Activated CD8-positive, alpha-beta memory T cell treated with anti-CD3 and anti-CD28 coated beads, Interleukin-2, amount 50 U/mL, for 48 hours (primary cell): Measurements from ENCODE around the gene SCRT2.

Source experiments
- DNase-seq: peaks from one replicate; pipeline ENCODE4 v3.0.0-alpha.2; 2020

SCRT2 gene

DNA sequence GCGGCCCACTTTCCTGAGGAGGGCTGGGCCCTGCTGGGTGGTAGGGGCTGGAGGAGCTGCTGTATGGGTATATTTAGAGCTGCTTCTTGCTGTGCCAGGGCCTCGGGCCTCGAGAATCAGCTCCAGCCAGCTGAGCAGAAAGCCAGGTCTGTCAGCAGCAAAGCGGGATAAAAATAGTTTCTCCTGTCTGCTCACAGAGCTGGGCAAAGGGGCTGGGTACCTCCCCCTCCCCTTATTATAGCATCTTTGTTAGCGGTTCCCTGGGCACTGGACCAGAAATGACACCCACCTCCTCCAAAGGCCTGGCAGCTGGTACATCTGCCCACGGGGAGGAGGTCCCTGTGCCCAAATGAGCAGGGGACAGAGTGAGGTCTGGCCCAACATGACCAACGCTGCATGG lies 6.0 kb downstream of the SCRT2 start:
- DNase-seq: no peak

DNA sequence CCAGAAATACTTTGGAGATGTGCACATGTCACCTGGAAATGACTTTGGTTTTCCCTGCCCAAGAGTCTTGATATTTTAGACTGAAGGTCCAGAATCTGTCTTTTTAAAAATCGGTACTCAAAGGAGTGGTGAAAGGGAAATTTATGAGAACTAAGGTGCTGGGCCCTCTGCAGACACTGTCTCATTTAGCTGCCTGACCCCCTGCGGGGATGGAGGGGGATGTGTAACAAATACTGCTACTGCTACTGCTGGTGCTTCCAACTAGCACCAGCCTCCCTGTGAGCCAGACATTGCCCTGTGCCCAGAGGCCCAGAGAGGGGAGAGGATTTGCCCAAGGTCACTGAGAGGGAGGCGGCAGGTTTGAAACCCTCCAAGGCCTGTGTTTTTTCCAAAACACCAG lies 7.0 kb downstream of the SCRT2 start:
- DNase-seq: no peak

DNA sequence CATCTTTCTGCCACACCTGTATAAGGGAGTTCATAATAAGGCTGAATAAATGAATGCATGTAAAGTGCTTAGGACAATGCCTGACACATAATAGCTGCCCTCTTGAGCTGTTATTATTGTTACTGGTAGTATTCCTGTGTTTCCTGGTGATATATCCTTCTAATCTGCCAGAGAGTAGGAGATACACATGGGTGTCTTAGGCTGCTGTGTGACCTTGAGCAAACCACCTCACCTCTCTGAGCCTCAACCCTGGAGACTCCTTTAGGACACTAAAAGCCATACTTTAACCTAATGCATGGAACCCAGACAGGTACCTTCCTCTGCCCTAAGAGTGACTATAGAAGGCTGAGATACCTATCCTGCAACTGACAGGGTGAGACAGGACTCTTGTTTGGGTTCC lies 7.6 kb downstream of the SCRT2 start:
- no peak for DNase-seq

DNA sequence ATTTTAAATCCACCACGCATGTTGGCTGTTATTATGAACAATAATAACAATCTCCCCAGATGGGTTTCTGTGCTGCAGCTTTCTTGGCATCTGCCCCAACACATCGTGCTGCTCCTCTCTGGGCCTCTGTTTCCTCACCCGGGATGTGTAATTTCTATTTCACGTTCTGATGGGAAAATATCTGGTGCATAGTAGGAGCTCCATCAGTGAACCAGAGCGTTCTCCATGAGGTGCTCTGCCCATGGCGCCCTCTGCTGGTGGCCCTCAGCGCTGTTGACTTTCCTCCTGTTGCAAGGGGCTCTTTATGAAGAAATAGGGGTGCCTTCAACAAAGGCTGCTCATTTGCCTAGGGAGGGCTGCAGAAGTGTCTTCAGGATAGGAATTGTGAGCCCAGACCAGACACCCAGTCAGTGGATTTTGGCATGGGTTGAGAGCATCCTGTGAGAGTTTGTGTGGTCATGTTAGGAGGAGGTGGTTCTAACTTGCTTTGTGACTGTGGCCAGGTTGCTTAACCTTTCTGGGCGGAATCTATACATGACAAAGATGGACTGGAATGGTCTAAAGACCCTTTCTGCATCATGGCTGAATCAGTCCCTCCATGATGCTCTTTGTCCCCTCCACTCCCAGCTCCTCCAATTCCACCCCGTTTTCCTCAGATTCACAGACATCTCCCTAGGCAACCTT lies 8.1 kb downstream of the SCRT2 start:
- peak; percentile 90 for DNase-seq

DNA sequence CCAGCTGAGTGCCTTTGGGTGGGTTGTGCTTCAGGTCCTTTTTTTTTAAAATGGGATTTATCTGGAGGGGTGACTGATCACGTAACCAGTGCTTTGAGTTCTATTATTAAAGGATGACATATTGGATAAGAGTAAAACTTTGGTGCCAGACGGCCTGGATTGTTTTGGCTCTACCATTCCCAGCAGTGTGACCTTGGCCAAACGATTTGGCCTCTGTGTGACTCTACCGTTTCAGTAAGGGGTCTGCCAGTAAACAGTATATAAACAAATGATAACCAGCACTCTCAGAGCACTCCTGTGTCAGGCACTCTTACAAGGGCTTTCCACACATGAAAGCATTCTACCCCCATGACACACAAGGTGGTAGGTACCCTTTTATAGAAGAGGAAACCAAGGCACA lies 8.7 kb downstream of the SCRT2 start:
- no peak for DNase-seq

DNA sequence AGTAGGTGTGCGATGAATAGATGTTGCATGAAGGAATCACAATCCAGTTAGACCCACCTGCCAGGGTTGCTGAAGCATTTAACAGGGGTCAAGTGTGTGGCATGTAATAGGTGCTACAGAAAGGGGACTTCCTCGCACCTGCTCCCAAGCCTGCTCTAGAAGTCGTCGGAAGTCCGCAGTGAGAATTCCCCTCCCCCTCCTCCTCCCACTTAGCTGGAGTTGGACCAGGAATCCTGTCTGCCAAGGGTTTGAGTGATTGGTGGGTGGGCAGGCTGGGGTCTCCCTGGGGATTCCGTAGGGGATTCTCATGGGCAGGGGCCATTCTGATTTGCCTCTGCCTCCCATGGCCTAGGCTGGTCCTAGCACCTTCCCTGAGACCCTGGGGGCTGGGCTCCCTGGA lies 10.3 kb downstream of the SCRT2 start:
- DNase-seq: no peak

DNA sequence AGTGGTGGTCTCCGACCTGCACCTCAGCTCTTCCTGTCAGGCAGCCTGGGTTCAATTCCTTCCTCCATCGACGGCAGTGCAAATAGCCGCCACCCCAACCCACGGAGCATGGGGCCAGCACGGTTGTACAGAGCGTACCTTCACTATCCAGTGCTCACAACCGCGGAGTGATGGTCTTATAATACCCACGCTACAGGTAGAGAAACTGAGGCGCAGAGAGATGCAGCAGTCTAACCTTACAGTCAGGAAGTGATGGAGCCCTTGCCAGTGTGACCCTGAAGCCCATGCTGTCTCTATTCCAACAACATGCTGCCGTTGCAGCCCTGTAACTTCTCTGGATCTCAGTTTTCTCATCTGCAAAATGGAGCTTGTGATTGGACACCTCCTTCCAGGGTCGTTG lies 11.0 kb downstream of the SCRT2 start:
- DNase-seq: no peak

DNA sequence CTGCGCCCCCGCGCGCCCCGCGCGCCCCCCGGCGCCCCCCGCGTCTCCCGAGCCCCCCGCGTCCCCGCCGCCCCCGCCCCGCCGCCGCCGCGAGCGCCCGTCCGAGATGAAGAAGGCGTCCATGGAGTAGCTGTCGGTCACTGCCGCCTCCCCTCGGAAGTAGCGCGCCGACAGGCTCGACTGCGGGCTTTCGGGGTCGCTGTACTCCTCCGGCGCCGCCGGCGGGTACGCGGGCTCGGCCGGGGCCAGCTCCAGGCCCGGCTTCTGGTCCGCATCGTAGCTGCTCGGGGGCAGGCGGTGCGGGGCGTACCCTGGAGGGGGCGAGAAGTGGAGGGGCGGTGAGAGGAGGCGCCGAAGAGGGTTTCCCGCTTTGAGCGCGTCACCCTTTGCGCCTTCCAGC lies 11.5 kb downstream of the SCRT2 start:
- DNase-seq: no peak

DNA sequence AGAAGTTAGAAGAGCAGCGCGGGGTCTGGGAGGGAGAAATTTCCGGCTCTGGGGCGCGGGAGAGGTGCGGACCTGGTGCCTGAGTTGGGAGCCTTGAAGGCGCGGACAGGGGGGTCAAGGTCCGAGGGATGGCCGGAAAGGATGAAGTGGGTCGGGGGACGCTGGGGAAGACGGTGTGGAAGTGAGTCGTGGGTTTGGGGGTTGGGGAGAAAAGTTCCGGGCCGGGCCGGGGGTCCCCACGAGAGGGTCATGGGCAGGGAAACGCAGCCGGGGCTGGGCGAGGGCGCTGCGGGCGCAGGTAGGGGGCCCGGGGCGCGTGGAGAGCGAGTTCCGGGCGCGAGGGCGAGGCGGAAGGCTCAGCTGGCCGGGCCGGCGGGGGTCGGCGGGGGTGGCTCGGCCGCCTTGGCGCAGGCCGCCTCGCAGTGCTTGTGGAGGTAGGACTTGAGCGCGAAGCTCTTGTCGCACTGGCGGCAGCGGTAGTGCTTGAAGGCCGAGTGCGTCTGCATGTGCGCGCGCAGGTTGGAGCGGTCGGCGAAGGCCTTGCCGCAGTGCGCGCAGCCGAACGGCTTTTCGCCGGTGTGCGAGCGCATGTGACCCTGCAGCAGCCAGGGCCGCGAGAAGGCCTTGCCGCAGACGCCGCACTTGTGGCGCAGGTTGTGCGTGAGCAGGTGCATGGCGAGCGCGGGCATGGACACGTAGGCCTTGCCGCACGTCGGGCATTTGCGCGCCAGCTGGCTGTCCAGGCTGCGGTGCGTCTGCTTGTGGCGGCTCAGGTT lies 12.1 kb downstream of the SCRT2 start:
- no peak for DNase-seq

DNA sequence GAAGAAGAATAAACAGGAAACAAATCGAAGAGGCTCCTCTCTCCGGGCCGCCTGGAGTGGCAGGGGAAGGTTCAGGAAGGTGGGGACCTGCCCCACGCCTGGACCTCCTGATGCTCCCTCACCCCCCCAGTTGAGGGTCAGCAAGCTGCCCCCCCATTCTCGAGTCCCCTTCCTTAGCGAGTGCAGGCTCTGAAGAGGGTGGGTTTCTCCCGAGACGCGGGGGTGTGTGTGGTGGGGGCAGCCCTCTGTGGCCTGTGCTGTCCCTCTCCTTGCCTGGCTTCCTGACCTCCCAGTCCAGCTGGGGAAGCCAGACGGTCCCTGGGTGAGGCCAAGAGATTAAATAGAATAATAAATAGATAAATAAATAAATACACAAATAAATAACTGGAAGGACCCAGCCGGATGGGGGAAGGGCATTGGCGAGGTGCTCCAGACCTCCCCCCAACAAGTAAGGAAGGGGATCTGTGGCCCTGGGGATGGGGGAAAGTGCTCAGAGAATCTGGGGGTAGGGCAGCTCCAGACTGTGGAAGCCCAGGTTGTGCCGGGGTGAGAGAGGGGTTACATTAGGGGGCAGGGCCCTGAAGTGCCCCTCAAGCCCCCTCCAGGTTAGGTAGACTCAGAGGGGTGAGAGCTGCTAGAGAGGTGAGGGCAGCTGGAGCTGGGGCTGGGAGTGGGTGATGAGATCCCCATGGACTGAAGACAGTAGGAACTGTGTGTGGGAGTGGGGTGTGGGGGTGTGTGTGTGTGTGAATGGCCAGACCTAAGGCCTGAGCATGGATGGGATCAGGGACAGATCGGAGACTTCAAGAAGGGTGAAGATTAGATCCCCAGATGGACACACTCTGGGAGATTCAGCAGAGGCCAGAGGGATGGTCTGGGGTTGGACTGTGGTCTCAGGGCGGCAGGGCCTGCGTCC lies 13.1 kb downstream of the SCRT2 start:
- no peak for DNase-seq

DNA sequence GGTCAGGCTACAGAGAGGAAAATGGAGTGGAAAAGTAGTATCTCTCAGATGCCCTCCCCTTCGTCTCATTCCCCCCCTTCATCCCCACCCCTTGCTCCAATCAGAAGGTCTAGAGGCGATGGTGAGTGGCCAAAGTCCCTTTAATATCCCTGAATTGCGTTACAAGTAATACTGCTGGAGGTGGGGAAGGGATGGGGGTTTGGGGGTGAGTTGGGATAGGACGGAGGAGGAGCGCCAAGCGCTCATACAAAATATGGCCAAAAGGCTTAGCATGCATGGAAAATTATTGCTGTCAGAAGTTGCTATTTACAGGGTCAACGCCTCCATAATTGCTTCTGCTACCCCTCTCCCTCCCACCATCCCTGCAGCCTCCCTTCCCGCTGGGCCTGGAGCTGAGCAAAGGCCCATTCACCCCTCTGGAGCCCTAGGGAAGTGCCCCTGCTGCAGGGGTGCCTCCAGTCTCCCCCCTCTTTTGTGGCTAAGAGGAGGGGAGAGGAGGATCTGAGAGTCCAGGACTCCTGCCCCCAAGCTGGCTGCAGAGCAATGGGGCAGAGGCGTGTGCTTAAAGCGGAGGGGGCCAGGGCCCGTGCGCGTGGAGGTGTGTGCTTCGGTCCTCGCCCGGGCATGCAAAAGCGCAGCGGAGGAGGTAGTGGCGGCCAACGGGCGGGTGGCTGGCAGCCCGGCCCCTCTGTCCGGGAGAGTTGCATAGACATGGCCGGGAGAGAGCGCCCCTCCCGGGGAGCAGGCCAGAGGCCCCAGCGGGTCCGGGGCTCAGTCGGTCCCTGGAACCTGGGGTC lies 13.9 kb downstream of the SCRT2 start:
- no peak for DNase-seq

DNA sequence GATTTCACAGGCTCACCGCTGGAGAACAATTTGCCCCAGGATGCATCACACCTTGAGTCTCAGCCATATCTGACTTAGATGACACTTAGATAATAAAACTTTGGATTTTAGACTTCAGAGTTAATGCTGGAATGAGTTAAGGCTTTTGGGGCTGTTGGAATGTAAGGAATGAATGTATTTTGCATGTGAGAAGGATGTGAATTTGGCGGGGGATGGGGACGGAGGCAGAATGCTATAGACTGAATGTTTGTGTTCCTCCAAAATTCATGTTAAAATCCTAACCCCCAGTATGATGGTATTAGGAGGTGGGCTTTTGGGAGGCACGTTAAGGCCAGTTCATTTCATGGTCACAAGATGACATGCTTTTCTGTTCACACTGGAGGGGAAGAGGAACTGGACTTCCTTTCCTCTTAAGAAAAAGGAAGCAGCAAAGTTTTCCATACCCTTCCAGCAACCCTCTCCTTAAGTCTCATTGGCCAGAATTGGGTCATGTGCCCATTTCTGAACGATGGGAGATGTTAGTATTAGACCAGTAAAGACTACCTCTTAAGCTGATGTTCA lies 16.8 kb downstream of the SCRT2 start:
- no peak for DNase-seq

DNA sequence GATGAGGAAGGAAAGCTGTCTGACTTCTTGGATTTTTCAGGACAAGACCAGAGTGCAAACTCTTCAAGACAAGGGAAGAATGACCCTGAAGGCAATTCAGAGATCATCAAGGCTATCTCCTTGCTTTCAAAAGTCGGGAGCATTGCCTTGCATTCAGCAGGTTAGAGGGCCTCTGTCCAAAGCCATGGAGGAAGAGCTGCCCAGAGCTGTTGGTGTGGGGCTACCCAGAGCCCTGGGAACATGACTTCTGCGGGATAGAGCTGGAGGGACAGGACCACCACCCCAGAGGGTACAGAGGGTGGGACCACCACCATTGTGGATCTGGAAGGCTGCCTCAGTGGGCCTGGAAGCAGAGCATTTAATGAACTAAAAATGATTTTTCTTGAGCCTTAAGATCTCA lies 17.4 kb downstream of the SCRT2 start:
- no peak for DNase-seq

DNA sequence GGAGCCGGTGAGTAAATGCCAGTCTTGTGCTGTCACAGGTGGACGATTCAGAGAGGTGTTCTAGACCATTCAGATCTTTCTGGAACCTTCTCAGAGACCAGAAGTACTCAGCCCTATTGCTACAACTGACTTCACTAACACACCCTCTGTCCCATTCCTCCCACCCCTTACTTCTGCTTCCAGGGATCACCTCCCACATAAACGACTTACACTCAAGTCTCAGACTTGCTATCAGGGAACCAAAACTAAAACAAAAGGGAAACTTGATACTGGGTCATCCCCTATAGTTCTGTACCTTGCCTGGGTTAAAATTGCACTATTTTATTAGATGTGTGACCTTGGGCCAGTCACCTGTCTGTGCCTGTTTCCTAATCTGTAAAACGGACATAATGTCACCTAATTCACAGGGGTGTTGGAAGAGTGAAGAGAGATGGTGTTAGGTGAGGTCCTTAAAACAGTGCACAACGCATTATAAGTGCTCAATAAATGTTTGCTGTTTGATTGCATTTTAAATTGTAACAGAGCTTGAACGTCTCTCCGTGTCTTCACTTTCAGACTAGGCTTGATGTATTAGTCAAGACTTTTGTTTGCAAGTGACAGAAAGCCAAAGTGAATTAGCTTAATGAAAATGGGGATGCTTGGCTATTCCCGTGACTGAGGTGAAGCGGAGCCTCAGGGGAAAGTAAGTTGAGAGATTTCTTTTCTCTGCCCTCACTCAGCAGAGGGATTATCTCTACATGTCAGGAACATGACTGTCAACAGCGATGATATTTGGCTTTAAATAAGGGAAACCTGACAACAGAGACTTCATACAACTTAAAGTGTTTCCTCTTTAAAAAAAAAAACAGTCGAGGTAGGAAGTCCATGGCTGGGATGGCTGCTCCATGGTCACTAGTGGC lies 19.6 kb downstream of the SCRT2 start:
- DNase-seq: no peak

DNA sequence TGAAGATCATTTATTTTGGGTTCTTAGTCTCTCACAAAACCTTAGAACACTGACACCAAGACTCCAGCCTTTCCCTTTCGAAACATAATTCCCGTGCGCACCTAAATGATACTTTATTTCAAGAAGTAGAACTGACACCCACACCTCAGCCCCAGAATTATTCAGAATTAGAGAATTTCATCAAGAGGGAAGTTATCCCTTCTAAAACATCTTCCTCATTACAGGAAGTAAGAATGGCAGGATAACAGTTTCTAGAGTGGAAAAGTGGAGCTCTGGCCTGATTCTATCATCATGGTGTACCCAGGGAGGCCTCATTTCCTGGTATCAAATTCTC lies 21.2 kb downstream of the SCRT2 start:
- DNase-seq: no peak

DNA sequence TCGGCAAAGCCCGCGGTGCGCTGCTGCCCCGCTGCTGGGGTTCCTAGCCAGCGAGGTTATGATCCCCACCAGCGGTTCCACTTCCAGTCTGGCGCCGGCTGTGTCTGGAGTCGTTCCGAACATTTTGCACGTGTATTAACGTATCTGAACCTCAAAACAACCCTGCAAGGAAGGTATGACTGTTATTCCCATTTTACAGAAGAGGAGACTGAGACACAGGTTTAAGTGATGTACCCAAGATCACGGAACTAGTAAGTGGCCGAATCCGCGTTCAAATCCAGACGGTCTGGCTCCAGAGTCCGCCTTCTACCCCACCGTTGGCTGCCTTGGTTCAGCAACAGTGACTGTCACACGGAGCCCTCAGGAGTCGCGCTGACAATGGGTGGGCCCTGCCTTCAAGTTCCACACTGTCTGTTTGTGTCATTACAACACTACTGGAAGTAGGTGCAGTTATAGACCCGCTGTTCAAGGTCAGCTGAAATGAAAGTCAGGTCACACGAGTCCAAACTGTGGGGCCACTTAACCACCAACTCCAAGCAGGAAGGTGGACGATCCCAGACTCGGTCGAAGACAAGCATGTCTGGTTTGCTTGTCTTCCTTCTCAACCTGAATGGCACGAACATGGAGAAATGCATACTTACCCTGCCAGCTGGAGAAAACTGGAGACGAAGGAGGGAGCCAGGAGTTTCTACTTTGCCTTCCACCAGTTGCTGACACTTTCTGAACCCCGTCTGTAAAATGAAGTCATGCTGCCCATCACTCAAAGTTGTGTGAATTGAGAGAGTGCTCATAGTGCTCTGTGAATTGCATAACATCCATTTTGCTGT lies 21.8 kb downstream of the SCRT2 start:
- no peak for DNase-seq

DNA sequence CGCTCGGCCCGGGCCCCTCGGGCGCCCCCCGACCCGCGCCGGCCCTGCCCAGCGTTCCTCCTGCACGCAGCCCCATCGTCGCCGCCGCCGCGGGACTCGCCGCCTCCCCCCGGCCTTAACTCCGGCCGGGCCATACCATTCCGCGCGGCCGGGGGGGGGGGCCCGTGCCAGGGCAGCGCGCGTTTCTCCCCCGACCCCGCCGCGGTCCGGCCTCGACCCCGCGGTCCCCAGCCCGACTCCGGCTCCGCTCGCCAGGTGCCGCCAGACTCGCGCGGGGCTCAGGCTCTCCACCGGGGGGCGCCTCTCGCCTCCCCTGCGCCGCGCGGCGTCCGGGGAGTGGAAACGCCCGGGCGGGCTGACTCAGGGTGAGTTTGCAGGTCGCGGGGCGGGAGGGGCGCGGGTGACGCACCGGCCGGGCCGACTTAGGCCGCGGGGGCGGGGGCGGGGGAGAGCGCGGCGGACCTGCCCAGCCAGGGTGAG lies 22.5 kb downstream of the SCRT2 start, which contains the start of gene SRXN1:
TSS of gene SRXN1 (minus strand) at position 91 of the 480 bp plus-strand sequence. CDS start at position 76, 15 bp downstream.
- peak; percentile 93 for DNase-seq

DNA sequence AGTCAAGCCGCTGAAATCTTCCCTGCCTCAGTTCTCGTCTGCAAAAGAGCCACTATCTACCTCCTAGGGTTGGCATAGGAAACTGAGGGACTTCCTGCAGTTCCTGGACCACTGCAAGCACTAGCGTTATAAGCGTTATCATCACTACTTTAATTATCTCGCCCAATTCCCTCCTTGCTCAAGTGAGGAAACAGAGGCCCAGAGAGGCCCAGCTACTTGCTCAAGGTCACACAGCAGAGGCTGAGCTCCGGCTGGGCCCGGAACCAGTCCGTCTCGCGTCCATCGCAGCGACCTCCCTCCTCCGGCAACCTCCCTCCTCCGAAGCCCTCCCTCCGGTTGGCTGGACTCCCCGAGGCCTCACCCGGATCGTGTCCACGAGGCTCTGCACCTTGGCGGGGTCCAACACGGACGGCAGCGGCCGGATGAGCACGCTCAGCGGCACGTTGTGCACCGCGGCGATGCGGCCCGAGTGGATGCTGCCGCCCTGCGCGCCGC lies 22.9 kb downstream of the SCRT2 start:
- DNase-seq: peak; percentile 72

DNA sequence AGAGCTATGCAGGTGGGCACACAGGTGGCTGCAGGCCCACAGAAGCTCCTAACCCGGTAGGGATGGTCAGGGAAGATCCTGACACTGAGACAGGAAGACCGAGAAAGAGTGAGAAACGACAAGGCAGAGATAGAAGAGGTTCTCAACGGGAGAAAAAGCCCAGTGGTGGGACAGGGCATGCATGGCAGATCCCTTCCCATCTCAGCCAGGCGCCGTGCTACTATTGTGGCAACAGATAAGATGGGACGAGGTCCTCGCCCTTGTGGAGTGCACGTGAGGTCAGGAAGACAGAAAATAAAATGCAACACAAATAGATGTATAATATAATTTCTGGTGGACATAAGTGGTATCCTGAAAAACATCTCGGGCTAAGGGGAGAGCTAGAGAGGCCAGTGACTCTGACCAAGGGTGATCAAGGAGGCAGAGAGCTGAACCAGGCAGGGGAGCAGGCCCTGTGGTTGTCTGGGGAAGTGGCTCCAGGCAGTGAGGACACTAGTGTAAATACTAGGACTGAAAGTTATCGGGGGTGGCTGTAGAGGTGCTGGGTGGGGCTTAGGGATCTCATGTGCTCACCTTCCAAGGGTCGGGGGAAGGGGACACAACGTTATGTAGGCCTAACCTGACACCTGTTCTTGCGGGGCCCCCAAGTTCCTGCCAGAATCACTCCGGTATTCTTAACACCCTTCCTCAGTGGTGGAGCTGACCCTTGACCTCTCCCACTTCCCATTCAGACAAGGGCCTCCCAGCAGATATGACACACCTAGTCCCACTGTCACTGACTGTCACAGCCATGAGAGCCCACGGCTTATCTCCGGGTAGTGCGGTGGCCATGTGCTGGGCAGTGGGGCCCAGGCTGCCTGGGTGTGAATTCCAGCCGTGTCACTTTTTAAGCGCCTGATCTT lies 23.6 kb downstream of the SCRT2 start:
- DNase-seq: no peak
